Glomerular visceral epithelial cell (primary cell): Measurements from ENCODE around the gene S1PR1.
A peak's percentile ranks its signal among the peaks of the same experiment; 100 is the strongest.
"Not testable (repeated sequence)": the region's sequence is repeated elsewhere in the genome, so short reads cannot be mapped to it uniquely, and the experiment has no call there.

ENCODE experiments used
- DNase-seq: peaks from one replicate; pipeline ENCODE4 v3.0.0-alpha.2; 2016; ENCODE audit errors: extremely low spot score

The S1PR1 gene

DNA sequence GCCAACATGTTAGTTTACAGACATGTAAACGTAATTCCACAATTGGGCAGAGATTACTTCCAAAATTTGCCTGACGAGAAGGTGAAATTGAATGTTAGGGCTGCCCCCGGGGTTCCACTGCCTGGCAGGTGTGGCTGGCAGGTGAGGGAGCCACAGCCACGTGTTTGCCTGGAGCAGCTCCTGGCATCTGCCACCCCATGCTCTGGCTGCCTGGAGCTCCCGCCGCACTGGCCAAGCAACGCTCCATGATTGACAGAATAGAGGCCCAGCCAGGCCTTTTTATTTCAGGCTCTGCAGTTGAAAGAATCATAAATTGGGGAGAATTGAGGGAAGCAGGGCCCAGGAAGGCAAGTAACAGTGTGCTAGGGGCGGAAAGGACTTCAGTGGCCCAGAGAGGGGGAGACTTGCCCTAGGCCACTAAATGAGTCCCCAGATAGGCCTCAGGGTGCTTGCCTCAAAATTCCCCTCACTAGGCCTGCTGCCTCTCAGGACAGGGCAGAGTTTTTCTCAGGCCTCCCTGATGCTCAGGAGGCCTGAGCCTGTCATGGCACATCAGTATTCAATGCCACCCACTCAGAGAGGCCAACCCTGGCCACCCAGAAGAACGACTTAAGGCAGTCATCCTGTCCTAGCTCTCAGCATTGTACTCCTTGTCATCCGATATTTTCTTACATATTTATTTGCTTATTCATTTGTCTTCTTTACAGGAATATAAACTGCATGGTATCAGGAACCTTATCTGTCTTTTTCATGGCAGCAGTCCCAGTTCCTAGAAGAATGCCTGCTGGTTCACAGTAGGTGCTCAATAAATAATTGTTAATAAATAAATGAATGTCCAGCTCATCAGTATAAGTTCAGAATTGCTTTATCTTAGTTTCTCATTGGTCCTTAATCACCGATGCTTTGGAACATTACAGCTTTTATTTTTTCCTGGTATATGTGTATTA lies 16.6 kb upstream of the S1PR1 start:
- DNase-seq = no peak

DNA sequence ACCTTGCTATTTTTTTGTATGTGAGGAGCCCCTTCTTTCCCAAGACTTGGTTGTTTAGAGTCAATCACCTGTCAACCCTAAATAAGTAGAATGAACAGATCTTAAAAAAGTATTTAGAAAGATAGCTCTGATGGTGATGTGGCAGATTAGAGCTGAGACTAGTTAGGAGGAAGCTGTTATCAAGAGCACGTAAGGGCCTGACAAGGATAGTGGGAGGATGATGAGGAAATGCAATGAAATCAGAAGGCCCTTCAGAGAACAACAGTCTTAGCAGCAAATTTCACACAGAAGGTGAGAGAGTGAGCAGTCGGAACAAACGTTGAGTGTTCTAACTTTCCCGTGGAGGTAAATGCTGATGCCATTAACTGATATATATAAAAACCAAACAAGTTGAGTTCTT lies 15.9 kb upstream of the S1PR1 start:
- no peak for DNase-seq

DNA sequence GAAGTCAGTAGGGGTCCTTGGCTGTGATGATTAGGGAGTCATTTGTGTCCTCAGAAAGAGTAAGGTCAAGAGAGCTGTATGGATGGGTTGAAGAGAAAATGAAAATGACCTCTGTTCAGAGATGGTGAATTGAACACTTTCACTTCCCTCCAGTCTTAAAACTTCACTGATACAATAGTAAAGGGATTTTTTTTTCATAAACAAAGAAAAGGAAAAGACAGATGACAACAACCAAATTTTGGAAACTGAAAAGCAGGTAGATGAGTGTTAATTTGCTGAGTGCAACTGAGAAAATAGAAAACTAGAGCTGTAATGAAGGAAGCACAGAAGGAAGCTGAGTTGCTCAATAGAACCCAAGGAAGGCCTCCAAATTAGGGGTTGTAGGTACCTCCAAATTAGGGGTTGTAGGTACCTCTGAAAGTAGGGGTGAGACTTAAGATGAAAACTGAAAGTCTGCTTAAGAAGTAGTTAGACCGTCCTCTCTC lies 14.8 kb upstream of the S1PR1 start:
- no peak for DNase-seq

DNA sequence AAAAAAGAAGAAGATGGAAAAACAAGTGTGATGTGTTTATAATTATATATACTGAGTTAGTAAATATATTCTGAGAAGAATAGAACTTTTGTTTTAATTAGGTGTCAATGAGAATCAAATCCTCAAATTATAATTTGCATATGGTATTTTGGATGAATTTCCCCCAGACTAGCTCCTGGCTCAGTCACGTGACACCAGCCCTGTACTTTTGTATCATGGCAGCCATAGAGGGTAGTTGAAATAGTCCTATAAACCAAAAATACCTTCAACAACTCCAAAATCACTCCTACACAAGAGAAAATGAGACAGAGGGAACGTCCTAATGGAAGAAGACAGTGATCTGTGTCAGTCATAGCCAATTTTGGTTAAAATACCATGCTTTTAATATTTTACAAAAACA lies 9.0 kb upstream of the S1PR1 start:
- no peak for DNase-seq

DNA sequence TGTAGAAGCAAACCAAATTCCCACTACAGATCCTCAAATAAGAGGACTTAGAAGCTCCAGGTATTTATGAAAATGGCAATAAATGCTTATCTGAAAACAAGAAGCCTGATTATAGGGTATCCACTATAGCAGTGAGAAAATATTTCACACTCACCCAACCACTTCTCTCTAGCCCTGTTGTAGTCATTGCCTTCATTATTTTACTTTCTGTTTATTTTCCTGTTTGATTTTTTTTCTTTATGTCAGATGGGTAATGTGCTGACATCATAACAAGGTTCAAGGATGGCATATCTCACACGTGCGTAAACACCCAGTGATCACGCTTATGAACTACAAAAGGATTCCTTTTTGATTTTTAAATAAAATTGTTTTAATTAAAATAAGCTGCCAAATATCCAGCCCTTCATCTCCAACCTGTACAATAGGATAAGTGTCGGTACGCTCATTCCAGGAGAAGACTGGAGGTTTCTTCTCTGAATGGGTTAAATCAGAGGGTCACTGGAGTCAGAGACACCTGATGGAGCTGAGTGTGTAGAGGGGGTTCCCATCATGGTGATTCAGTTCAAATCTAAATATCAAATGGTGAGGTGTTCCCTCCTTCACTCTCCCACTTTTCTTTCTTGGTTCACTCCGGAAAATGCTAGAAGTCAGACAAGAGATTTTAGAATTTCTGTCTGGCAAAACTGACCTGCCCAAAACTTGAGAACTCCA lies 8.2 kb upstream of the S1PR1 start:
- no peak for DNase-seq

DNA sequence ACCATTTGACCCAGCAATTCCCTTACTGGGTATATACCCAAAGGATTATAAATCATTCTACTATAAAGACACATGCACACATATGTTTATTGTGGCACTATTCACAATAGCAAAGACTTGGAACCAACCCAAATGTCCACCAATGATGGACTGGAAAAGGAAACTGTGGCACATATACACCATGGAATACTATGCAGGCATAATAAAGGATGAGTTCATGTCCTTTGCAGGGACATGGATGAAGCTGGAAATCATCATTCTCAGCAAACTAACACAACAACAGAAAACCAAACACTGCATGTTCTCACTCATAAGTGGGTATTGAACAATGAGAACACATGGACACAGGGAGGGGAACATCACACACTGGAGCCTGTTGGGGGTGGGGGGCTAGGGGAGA lies 4.6 kb upstream of the S1PR1 start:
- DNase-seq = not testable (repeated sequence)

DNA sequence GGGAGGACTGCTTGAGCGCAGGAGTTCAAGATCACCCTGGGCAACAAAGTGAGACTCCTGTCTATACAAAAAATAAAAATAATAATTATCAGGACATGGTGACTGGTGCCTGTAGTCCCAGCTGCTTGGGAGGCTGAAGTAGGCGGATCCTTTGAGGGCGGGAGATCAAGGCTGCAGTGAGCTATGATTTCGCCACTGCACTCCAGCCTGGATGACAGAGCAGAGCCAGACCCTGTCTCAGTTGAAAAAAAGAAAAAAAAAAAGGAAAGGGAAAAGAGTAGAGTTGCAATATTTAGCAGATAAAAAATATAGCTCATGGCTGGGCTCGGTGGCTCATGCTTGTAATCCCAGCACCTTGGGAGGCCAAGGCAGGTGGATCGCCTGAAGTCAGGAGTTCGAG lies 3.3 kb upstream of the S1PR1 start:
- DNase-seq = no peak

DNA sequence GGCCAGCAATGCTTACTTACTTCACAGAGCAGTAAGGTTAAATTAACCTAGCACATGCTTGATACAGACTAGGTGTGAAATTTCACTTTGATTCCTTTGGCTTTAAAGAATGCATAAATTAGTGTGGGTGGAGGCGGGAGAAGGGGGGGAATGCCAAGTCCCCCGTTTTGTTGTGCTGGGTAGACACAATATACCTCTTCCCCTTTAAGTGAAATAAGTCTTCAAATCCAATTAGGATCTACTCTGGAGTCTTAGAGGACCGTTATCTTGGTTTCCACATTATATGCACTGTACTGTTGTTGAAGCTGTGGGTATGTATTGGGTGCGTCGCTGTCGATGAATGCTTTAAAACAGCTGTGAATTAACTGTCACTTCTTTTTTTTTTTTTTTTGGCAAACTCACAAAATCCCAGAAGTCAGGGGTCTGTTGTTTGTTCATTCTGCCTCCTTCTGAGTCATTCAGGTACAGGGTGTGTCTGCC lies 1.6 kb upstream of the S1PR1 start:
- DNase-seq = peak; percentile 9

DNA sequence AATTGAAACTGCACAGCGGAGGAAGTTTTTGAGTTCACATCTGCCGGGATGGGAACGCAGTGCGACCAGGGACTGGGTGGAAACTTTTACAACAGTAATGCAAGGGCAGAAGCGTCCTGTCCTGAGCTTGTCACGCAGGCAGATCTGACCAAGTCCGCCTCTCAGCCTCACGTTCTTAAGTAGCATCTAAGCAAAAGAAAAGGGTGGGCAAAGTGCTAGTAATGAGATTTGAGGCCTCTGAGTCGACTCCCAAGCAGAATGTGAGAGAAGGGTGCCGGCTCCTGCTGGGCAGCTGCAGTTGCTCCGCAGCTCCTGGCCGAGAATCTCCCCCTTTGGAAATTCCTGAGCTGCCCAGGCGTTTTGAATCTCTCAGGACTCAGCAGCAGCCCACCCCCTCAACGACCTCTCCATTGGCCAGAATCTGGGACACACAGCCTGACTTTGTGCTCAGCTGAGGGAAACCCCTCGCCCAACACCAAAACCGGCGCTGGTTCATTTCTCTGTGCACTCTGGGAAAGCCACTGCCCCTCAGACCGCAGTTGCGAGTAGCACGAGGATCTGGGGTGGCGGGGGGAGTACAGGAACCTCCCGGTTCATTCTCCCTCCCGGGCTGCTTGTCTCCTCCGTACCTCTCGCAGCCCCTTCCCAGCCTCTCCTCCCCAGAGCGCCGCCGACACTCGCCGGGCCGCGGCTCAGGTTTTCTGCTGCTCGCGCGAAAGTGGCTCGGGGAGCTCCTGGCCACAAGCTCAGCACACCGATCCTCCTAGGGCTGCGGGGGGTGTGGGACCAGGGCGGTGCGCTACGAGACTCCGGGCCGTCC lies 913 bp upstream of the S1PR1 start:
- DNase-seq = peak; percentile 46

DNA sequence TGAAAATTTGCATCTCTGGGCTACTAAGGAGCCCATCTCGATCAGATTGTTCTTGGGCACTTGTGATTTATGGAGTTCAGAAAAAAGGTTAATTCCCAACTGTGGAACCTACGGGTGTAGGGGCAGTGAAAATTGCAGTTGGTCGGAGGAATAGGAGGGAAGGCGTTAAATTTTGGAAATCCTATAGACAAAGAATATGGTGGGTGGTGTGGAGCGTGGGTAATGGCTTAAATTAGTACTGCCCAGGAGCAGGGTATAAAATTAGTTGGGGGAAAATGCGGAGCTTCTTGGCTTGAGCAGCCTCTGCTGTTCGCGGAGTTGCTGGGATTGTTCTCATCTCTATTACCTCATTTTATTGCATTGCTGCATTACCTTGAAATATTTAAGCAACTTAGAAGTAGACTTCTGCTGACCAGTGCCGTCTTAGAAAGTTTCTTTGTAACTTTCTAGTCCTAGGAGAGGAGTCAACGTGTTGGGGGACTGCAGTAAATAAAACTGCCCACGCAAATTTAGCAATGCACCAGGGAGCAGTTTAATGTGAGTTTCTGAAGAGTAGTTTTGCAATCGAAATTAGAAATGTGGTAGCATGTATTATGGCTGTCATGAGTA lies 514 bp downstream of the S1PR1 start:
- DNase-seq = peak; percentile 55

DNA sequence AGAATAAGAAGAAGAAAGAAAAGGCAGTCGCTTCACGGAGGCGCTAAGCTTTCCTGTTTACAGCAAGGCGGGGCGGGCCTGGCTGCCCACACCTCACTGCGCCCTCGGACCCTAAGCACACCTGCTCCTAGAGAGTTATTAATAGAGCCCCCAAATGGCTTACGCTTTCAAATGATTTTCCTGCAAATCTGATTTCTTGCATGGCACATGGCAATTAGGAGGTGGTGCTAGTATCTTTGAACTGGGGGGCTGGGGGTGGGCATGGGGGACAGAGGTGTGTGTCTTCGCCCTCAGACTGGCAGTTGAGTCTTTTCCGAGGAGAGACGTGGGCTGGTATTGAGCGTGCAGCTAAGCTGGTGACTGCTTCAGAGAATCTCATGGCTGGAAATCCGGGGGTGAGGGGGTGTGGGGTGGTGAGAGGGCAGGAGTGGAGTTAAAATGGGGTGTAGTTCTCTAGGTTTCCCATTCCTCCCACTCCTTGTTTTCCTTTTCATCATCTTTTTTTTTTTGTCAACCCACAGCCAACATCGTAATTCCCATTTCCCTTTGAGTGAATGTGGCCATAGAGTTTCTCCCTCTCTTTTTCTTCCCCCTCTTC lies 1.3 kb downstream of the S1PR1 start:
- peak; percentile 23 for DNase-seq

DNA sequence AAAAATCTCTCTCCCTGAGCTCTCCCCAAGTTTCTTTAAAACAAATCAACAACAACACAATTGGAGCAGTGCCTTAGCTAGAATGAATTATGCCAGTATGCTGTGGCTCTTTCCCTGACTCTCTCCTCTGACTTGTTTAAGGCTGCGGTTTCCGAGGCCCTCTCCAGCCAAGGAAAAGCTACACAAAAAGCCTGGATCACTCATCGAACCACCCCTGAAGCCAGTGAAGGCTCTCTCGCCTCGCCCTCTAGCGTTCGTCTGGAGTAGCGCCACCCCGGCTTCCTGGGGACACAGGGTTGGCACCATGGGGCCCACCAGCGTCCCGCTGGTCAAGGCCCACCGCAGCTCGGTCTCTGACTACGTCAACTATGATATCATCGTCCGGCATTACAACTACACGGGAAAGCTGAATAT lies 1.9 kb downstream of the S1PR1 start:
- peak; percentile 90 for DNase-seq

DNA sequence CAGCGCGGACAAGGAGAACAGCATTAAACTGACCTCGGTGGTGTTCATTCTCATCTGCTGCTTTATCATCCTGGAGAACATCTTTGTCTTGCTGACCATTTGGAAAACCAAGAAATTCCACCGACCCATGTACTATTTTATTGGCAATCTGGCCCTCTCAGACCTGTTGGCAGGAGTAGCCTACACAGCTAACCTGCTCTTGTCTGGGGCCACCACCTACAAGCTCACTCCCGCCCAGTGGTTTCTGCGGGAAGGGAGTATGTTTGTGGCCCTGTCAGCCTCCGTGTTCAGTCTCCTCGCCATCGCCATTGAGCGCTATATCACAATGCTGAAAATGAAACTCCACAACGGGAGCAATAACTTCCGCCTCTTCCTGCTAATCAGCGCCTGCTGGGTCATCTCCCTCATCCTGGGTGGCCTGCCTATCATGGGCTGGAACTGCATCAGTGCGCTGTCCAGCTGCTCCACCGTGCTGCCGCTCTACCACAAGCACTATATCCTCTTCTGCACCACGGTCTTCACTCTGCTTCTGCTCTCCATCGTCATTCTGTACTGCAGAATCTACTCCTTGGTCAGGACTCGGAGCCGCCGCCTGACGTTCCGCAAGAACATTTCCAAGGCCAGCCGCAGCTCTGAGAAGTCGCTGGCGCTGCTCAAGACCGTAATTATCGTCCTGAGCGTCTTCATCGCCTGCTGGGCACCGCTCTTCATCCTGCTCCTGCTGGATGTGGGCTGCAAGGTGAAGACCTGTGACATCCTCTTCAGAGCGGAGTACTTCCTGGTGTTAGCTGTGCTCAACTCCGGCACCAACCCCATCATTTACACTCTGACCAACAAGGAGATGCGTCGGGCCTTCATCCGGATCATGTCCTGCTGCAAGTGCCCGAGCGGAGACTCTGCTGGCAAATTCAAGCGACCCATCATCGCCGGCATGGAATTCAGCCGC lies 2.5 kb downstream of the S1PR1 start:
- no peak for DNase-seq

DNA sequence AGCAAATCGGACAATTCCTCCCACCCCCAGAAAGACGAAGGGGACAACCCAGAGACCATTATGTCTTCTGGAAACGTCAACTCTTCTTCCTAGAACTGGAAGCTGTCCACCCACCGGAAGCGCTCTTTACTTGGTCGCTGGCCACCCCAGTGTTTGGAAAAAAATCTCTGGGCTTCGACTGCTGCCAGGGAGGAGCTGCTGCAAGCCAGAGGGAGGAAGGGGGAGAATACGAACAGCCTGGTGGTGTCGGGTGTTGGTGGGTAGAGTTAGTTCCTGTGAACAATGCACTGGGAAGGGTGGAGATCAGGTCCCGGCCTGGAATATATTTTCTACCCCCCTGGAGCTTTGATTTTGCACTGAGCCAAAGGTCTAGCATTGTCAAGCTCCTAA lies 3.2 kb downstream of the S1PR1 start:
- no peak for DNase-seq

DNA sequence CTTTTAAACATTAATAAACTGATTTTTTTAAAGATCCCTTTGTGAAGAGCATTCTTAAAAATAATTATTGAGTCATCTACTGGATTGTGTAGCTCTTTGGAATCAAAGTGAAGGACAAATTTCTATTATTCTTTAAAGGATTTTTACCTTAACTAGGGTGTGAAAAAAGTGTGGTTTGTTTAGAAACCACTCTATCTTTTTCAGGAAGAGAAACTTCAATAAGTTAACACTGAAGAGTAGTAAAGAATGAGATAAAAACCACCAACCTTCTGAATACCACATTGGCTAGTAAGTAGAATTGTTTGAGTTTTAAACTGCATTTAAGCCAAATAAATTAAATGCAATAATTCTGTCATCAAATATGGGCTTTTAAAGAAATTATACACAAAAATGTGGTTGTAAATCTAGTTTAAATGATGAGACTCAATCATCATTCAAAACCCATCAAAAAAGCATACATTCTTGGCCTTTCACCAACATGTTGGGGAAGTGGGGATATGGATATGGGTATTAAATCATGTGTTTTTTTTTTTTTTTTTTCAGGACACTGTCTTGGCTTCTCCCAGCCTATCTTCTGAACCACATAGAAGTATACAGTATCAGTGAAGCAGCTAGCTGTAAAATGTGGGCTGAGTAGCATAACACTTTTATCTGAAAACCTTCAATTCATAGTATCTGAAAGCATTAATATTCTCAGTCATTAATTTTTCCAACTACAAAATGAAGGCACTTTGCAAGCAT lies 4.8 kb downstream of the S1PR1 start:
- no peak for DNase-seq

DNA sequence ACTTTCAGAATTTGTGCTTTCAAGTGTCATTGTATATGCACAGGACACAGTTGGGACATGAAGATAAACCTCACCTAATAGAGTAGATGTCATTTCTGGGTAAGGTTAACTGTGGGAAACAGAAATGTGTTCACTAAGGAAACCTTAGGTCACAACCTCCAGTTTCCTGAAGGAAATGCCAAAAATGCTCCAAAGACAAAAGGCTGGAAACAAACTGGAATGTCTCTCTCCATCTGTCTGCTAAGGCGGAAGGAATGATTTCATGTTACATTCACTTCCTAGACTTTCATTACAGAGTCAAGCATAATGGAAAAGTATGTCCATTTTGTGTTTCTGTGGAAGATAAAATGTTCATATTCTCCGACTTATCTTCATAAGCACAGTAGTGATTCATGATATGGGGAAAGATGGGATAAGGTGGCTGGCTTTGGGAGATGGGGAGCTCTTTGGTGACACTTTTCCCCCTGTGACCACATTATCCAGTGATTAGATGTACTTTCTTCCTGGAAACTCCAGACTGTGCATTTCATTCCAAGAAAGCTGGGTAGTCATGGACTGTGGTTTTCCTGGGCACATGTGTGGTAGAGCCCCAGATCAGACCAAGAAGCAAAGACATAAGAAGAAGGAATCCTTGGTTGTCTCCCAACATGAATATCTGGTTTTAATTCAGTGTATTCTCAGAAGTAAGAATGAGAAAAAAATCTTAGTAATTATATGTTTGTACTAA lies 5.7 kb downstream of the S1PR1 start:
- peak; percentile 26 for DNase-seq

DNA sequence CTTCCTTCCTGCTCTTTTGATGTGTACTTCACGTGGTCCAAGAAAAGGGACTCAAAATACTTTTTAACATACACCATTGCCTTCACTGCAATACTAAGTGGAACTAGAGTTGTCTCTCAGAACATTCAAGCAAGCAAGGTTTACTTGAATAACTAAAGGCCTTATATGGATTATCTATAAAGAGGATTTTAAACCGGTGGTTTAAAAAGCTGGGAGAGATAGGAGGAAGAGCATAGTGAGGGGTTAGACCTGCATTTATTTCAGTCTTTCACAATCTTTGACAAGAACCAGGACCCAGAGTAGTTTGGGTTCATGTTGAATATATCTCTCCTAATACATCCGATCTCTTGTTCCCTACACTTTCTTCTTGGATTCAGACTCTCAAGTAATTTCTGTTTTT lies 6.9 kb downstream of the S1PR1 start:
- DNase-seq = no peak

DNA sequence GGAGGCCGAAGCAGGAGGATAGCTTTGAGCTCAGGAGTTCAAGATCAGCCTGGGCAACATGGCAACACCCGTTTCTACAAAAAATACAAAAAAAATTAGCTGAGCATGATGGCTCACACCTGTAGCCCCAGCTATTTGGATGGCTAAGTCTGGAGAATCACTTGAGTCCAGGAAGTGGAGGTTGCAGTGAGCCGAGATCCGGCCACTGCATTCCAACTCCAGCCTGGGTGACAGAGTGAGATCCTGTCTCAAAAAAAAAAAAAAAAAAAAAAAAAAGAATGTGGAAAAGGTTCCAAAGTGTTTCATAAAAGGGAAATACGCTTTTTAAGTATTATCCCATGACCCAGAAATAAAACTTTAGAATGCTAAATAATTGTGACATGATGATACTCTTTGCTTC lies 8.0 kb downstream of the S1PR1 start:
- no peak for DNase-seq
